GM21825 (cell line): ENCODE measurements around the gene NEU2.

Experiments
- ATAC-seq: cut with Tn5 transposase; IDR thresholded peaks from one replicate; pipeline ENCODE4 v1.9.1; 2021; ENCODE audit warnings: mild to moderate bottlenecking, moderate library complexity; ENCODE audit not compliant: unreplicated experiment

The NEU2 gene

DNA sequence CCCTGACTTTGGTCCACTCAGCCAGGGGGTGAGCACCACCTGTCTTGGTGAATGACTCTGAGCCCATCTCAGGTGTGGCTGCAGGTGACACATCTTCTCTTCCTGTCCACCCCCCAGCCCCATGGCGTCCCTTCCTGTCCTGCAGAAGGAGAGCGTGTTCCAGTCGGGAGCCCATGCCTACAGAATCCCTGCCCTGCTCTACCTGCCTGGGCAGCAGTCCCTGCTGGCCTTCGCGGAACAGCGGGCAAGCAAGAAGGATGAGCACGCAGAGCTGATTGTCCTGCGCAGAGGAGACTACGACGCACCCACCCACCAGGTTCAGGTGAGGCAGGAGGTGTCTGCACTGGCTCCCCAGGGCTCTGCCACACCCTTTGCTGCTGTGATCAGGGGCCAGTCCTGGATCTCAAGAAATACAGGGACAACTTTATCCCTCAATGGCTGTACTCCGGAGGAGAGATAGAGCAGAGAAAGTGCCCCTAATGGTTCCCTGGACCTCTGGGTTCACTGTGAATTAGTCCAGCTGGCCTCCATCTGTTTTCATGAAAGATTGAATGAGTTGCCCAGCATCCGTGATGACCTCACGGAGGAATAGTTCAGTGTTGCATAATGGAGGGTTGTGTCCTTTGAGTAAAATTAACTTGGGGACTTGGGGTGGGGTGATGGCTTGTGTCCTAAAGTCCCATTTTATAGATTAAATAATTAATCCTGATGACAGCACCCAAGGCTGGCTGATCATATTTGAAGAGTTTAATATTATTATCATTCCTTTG is at the start of gene NEU2:
Gene NEU2, plus strand, starts transcription at position 122 of the 770 bp plus-strand sequence. Its CDS starts 0 bp downstream, at position 122.
- ATAC-seq = no peak

DNA sequence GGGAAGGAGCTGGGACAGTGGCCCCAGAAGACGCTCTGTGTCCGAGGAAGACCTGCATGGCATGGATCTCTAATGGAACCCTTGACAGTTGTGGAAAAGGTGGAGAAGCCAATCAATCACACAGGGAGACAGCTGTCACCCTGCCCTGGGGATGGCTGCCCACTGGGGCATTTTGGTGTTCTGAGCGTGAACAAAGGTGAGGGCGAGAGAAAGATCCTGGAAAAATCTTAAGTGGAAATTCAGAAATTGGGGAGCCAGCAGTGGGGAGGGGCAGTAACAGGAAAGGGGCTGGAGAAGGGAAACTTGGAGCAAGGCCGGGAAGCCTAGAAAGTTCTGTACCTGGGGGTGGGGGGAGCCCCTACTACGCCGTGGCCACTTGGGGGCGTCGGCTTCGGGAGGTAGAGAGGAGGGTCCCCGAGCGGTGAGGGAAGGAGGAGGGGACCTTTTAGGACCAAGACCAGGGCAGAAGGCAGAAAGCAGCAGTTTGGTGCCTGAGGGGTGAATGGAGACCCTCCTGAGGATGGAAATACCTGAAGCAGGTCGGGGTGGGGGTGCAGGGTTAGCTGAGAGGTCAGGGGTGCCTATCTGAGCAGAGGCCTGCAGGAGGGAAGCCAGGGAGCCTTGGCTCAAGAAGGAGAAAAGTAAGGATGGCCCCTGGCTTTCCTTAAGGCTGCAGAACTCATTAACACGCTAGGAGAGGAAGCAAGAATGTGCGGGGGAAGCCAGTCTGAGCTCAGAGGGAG is 49.4 kb upstream of the NEU2 start:
- no peak for ATAC-seq

DNA sequence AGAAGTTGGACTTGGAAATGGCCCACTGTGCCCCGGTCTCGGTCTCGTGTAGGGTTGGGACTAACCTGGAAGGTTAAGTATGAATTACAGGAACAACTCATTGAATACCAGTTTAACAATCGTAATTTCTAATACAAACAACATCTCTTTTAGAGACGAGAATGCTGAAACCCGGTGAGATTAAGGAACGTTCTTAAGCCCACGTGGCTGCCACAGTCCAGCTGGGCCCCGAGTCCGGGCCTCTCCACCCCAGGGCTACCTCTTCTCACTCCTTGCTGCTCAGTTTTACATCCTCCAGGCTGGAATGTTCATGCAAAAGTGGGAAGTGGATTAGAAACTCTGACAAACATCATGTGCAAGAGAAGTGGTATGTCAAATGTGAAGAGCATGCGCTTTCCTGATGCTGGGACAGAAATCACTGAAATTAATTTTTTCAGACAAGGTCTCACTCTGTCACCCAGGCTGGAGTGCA is 48.8 kb upstream of the NEU2 start:
- no peak for ATAC-seq

DNA sequence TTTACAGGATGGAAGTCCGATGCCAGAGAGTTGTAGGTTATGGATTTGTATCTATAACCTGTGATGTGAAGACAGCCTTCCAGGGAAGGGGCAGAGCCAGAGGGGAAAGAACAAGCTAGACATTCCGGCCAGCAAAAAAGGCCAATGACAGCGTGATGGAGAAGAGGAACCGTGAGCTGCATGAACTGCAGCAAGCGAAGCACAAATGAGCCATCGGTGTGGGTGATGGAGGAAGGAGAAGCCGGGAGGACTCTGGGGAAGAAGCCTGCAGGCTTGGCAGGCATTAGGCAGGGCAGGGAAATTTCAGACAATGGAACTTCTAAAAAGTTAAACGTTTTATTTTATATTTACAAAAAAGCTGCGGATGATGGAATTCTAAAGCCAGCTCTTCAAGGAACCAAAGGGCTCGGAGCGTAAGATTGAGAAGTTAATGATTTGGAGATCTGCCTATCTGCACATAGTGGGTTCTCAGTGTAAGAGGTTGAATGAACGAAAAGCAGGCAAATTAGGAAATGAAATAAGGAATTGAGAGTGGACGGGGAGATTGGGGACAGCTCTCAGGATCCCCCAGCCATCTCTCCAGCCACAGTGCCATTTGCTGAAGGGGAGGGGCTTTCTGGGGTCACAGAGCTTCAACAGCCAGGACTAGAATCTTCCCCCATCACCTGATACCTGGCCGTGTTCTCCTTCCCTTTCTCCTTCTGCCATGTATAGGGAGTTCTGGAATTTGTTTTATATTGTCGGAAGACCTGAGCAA is 47.8 kb upstream of the NEU2 start:
- no peak for ATAC-seq

DNA sequence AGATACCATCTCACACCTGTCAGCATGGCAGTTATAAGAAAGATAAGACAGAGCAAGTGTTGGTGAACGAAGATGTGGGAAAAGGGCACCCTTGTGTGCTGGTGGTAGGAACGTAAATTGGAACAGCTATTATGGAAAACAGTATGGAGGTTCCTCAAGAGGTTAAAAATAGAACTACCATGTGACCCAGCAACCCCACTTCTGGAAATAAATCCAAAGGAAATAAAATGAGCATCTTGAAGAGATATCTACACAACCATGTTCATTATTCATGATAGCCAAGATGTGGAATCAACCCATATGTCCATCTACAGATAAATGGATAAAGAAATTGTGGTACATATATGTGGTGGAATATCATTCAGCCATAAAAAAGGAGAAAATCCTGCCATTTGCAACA is 46.3 kb upstream of the NEU2 start:
- no peak for ATAC-seq

DNA sequence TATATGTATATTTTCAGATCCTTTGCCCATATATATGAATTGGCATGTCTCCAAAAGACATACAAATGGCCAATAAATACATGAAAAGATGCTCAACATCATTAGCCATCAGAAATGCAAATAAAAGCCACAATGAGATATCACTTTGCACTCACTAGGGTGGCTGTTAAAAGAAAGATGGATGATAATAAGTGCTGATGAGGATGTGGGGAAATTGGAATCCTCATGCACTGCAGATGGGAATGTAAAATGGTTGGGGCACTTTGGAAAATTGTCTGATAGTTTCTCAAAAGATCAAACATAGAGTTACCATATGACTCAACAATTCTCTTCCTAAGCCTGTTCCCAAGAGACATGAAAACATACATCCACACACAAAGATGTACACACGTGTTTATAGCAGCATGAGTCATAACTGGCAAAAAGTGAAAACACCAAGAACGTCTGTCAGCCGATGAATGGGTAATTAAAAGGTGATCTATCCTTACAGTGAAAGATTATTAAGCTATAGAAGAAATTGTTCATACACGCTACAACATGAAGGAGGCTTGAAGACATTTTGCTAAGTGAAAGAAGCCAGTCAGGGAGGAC is 39.1 kb upstream of the NEU2 start:
- no peak for ATAC-seq

DNA sequence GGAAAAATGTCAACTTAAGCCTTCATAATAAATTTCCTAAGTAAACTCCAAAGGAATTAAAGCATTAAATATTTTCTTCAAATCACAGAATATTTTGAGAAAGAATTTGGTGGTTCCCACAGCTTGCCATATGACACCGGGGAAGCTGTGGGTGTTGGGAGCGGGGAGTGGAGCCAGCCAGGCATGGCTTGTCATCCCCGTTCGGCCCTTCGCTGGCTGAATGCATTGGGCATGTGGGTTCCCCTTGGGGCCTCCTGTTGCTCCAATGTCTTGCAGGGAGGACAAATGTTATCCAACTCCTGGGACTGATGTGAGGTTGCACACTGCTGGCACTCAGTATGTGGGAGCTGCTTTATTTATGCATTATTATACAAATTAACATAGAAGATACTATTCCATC is 38.0 kb upstream of the NEU2 start:
- ATAC-seq = no peak

DNA sequence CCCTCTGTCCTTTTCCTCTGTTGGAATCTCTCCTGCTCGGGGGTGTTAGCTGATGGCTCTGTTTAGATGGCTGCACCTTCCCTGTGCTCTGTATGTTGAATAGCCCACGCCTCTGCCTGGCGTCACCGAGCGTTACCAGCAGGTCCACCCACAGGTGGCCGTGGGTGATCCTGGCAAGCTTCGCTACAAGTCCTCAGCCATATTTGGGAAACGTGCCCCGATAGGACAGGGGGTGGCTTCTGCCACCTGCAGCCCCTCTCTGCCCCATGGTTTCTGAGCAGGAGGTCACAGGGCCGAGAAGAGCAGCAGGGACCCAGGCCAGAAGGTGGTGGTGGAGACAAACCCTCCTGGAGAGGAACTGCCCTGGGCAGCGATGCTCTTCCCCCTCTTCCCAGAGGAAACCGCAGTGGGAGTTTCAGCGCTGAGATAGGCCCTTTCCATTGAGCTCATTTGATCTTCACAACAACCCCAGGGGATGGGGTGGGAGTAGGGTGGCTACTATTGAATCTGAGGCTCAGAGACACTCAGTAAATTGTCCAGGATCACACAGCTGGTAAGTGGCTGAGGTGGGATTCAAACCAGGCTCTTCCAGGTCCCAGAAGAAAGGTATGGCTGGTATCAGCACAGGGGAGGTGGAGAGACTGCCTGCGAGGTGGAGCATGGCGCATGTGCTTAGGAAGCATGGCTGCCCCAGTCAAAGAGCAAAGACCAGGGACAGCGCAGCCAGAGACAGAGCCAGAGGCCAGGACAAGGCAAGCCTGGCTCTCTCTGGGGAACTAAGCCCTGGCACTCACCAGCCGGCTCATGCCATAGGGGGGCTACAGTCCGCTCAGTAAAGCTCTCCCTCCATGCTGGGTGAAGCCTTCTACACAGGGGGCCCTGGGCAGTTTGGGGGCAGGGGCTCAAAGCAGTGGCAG is 34.5 kb upstream of the NEU2 start:
- no peak for ATAC-seq

DNA sequence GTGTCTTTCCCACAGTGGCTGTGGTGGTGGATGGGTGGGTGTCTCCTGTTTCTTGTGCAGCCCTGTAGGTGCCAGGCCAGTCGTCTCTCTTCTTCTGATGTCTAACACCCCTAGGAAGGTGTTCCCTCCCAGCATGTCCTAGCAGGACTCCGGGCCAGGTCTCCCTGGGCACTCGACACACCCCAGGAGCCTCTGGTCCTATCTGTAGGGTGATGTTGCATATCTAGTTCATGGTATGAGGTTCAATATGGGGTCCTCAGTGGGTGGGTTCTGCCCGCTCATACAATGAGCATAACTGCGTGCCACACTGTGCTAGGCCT is 33.8 kb upstream of the NEU2 start:
- ATAC-seq = no peak

DNA sequence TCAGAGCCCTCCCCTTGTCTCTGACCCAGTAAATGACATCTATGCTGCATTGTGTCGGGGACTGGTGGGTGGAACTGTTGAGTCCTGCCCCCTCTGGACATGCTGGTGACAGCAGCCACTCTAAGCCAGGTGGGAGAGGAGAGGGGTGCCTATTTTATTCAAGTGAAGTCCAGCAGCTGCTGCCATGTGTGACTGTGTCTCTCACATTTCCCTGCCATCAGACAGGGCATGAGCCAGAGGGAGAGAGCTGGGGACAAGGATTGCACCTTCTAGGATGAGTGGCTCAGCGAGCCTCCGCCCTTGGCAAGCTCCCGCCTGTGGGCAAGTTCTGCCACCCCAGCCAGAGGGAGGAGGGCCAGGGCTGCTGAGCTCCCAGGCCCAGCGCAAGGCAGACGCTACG is 33.1 kb upstream of the NEU2 start:
- ATAC-seq = no peak

DNA sequence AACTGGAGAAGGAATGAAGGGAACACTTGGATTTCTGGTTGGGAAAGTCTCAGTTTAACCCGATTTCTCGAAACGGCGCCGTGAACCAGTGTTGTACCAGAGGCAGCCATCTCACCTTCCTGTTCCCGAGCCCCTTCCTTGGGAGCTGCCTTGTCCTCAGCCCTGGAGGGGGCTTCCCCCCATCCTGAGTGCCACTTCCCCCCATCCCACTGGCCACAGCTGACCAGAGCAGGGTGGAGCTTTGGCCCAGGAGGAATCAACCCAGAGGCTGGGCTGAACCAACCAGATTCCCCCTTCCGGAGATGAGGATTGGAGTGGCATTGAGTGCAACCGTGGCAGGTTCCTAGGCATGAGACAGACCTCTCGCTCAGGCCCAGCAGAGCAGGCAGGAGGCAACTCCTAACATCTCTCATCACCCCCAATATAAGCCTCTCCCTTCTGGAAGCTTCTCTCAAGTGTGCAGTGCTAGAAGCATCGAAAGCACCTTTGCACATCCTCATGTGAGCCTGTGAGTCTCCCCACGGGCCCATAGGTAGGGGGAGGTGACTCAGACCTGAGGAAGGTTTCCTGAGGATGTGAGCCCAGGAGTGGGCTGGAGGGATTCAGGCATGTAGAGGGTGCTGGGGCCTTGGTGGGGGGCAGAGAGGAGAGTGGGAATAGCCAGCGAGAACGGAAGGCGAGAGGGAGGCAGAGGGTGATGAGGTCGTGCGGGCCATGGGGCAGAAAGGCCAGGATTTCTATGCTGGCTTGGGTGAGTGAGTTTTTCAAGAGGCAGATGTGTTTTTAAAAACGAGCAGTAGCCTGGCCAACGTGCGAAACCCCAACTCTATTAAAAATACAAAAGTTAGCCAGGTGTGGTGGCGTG is 31.4 kb upstream of the NEU2 start:
- ATAC-seq = no peak

DNA sequence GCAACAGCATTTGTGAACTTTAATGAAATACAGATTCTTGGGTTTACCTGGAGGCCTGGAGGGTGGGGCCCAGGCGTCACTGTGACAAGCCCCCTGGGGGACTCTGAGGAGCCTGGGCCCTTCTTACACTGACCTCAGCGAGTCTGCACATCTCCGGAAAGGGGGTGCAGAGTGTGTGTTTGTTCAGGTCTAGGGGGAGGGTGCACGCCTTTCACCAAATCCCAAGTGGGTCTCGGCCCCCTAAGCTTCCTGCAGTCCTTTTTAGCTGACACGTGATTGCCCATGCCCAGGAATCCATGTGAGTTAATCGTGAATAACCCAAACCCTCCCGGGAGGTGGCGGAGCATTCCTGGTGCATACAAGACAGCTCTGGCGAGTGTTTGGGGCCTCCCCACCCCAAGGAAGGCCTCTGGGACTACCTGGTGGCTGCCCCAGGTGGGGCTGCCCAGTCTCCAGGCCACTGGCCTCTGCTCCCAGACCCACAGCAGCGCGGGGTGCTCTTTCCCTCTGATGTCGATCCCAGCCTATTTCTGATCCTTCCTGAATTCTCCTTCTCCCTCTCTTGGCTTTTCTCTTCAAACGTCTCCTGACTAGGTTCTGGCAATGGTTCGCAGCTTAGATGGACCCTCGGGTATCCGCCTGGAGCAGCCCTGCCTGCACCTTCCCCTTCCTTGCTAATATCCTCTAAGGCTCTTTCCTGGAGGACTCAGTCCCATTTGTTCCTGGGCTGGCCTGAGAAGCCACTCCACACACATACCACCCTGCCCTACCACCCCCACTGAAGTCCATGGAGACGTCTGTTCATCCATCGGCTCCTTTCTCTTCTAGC is 29.4 kb upstream of the NEU2 start:
- no peak for ATAC-seq

DNA sequence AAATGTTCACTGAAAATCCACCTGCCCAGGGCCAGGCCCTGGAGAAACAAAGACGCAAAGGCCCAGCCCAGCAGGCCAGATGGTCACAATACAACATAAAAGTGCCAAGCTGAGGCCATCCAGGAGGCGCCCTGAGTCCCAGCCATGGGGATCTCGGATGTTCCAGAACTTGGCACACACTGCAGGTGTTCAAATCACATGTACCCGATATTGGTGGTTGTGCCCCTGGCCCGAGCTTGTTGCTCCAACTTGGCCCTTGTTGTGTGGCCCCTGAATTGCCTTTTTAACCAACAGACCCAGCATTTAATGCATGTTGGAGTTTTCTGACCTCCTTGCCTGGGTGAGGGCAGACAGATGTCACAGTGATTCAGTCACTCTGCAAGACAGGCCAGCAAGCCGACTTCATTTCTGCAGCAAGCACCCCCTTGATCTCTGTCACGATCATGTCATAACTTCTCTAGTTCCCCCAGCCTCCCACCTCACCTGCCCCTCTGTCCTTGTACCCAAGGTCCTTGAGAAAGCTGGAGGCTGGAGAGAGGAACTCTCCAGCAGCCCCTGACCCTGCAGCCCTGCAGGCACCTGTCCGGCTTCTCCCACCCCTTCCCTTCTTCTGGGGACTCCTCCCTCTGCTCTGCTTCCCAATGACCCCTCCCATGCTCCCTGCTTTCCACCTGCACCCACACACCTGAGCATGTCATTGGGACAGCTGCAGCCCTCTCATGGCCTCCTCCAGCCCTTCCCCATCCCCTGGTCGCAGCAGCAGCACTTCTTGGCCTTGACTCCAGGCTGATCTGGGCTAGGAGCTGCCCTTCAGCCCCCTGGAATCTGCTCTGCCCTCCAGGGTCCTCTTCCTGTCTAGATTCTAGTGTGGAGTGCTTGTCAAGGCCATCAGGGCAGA is 28.6 kb upstream of the NEU2 start:
- no peak for ATAC-seq

DNA sequence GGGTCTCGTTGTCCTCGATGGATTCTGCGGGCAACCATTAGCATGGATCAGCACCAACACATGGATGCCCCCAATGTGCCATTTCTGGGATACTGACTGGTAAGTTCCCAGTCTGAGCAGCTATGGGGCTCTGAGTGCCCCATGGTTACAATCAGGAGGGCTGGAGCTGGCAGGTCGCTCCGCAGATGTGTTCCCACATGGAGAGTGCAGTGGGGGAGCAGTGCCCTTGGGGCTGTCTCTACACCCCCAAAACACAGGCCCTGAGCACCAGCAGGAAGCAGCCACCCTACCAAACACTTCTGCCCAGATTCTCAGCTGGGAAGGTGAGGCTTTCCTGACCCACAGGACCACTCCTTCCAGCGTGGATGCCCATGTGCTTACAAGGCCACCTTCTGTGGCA is 27.4 kb upstream of the NEU2 start:
- ATAC-seq = no peak

DNA sequence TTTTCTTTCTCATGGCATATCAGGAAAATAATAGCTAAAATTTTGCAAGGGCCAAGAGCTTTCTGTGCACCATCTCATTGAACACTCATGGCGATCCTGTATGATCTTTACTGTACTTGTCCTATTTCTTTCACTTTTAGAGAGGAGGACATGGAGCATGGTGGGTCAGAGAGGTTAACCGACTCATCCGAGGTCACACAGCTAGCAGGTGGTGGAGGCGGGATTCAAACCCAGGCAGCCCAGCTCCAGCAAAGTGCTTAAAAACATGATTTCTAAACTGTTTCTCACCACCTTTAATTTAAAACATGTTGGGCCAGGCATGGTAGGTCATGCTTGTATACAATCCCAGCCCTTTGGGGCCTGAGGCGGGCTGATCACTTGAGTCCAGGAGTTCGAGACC is 25.8 kb upstream of the NEU2 start:
- ATAC-seq = no peak

DNA sequence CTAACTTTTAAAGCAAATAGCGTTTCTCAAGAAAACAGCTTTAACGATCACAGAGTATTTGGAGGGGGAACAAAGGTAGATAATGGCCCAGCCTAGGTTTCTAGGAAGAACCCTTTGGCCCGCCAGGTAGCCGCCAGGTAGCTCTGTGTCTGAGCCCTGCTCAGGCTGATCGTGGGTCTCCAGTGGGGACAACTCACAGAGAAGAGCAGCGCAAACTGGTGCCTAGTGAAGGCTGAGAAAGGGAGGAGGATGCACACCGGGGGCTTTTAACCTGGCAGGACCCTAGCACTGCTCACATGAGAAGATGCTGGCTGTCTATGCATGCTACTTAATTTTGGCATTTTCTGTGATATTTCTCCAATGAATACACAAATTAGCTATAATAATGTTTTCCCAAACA is 25.2 kb upstream of the NEU2 start:
- no peak for ATAC-seq

DNA sequence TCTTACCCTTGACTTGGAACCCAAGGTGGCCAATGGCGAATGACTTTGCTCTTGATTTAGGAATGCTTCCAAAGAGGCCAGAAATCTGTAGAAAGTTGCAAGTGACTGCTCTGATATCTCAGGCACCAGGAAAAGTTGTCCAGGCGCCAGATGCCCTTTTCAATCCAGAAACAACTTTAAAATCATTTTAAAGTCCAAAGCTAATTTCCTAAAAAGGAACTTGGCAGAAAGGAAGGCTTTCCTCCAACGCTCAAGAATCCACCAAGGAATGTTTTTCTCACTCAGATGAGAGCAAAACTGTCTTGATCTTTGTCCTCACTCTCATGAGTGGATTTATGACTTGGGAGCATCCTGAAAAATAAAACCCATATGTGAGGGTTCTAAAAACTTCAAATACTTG is 24.7 kb upstream of the NEU2 start:
- no peak for ATAC-seq

DNA sequence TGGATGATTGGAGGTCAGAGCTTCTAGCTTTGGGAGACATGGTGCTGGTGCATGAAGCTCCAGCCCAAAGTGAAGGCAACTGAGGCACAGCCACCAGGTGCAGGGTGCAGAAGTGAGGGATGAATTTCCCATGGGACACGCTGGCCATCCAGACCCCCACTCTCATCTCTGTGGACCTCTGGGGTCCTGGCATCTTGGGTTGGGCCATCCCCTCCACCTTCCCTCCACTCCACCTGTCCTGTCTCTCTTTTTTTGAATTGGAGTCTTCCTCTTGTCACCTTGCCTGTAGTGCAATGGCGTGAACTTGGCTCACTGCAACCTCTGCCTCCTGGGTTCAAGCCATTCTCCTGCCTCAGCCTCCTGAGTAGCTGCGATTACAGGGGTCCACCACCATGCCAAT is 22.8 kb upstream of the NEU2 start:
- no peak for ATAC-seq
